GM19025 (cell line): ENCODE data around the gene NCAM1.

ENCODE experiments used
- ATAC-seq: cut with Tn5 transposase; IDR thresholded peaks from one replicate; pipeline ENCODE4 v1.9.1; 2021; ENCODE audit warnings: mild to moderate bottlenecking, low read depth, moderate library complexity; ENCODE audit not compliant: unreplicated experiment

The NCAM1 gene

GRCh38 chr11:113161711-113162591, 200.7 kb downstream of the NCAM1 start:
- no peak for ATAC-seq

- no peak for ATAC-seq
Measured at GRCh38 chr11:113162592-113162962, 201.4 kb downstream of the NCAM1 start.

- ATAC-seq: no peak
Measured at GRCh38 chr11:113163291-113164030, 202.2 kb downstream of the NCAM1 start.

GRCh38 chr11:113166280-113166679, 205.1 kb downstream of the NCAM1 start:
- no peak for ATAC-seq

GRCh38 chr11:113167599-113167998, 206.4 kb downstream of the NCAM1 start:
- no peak for ATAC-seq

- ATAC-seq: no peak
Measured at GRCh38 chr11:113168354-113169342, 207.4 kb downstream of the NCAM1 start.

GRCh38 chr11:113172382-113172951, 211.2 kb downstream of the NCAM1 start:
- ATAC-seq: no peak

GRCh38 chr11:113173126-113173525, 211.9 kb downstream of the NCAM1 start:
- ATAC-seq: no peak

GRCh38 chr11:113174882-113175281, 213.7 kb downstream of the NCAM1 start:
- no peak for ATAC-seq

- ATAC-seq: no peak
Measured at GRCh38 chr11:113176599-113177360, 215.6 kb downstream of the NCAM1 start.

GRCh38 chr11:113177671-113178070, 216.5 kb downstream of the NCAM1 start:
- no peak for ATAC-seq

GRCh38 chr11:113178381-113179070, 217.3 kb downstream of the NCAM1 start:
- no peak for ATAC-seq

- ATAC-seq: no peak
Measured at GRCh38 chr11:113179181-113179704, 218.0 kb downstream of the NCAM1 start.

GRCh38 chr11:113181094-113181493, 219.9 kb downstream of the NCAM1 start:
- no peak for ATAC-seq

GRCh38 chr11:113182288-113182687, 221.1 kb downstream of the NCAM1 start:
- no peak for ATAC-seq

- ATAC-seq: no peak
Measured at GRCh38 chr11:113184498-113184897, 223.3 kb downstream of the NCAM1 start.

GRCh38 chr11:113188371-113188834, 227.2 kb downstream of the NCAM1 start:
- no peak for ATAC-seq

- no peak for ATAC-seq
Measured at GRCh38 chr11:113189909-113190667, 228.9 kb downstream of the NCAM1 start.
